ENCODE measurements around the gene ITIH4. TPM values are rescaled to one million over a fixed set of nuclear protein-coding genes. Genes with fewer than 3 reads are reported as not detected.
A peak's percentile ranks its signal among the peaks of the same experiment; 100 is the strongest.

ITIH4 gene
- polyA plus RNA-seq, 2 donors, result 2.5 to 6.7 TPM

- Histone ChIP-seq H3K4me1 (ENCODE audit: control insufficient read depth in 2 of 2, insufficient read depth in 2 of 2, low read length in 1 of 2) (no peaks in the 10 kb centered on the region), H3K27ac (ENCODE audit: low read depth in 2 of 2, low read length in 1 of 2) (no peak overlapping the region), H3K4me3 (ENCODE audit: low read depth in 1 of 2, low read length in 2 of 2) (no peak overlapping the region), H3K9me3 (ENCODE audit: control insufficient read depth in 2 of 2, insufficient read depth in 1 of 2, low read depth in 1 of 2, low read length in 1 of 2) (no peaks in the 10 kb centered on the region), H3K36me3 (ENCODE audit: control insufficient read depth in 2 of 2, insufficient read depth in 2 of 2, low read length in 1 of 2) (no peaks in the 10 kb centered on the region), H3K27me3 (ENCODE audit: control insufficient read depth in 1 of 2, insufficient read depth in 2 of 2, low read length in 2 of 2) (no peaks in the 10 kb centered on the region)
- WGBS, 2 donors, result 54 to 57% methylated on average over 8 of the region's 8 CpGs
Observed at GRCh38 chr3:52775877-52776276, 54.6 kb downstream of the ITIH4 start.

- Histone ChIP-seq H3K4me1 (ENCODE audit: control insufficient read depth in 2 of 2, insufficient read depth in 2 of 2, low read length in 1 of 2) (no peaks in the 10 kb centered on the region), H3K27ac (ENCODE audit: low read depth in 2 of 2, low read length in 1 of 2) (no peak overlapping the region)
- 40 to 43% methylated on average over 6 of the region's 6 CpGs for WGBS, 2 donors
Observed at GRCh38 chr3:52774901-52775864, 55.3 kb downstream of the ITIH4 start.

GRCh38 chr3:52774066-52774713 lies 56.3 kb downstream of the ITIH4 start:
- H3K27ac ChIP-seq (ENCODE audit: low read depth in 2 of 2, low read length in 1 of 2), result no peak overlapping the region
- H3K27me3 ChIP-seq (ENCODE audit: control insufficient read depth in 1 of 2, insufficient read depth in 2 of 2, low read length in 2 of 2), result no peaks in the 10 kb centered on the region
- H3K4me1 ChIP-seq (ENCODE audit: control insufficient read depth in 2 of 2, insufficient read depth in 2 of 2, low read length in 1 of 2), result peaks cover 0 to 3% of the 10 kb centered on the region in 2 donors
- H3K36me3 ChIP-seq (ENCODE audit: control insufficient read depth in 2 of 2, insufficient read depth in 2 of 2, low read length in 1 of 2), result no peaks in the 10 kb centered on the region
- no peaks in the 10 kb centered on the region for H3K9me3 ChIP-seq (ENCODE audit: control insufficient read depth in 2 of 2, insufficient read depth in 1 of 2, low read depth in 1 of 2, low read length in 1 of 2)
- 75 to 76% methylated on average over 8 of the region's 8 CpGs for WGBS, 2 donors
- H3K4me3 ChIP-seq (ENCODE audit: low read depth in 1 of 2, low read length in 2 of 2), result no peak overlapping the region

More at GRCh38 chr3:52774901-52775864, 55.3 kb downstream of the ITIH4 start:
- no peaks in the 10 kb centered on the region for H3K9me3 ChIP-seq (ENCODE audit: control insufficient read depth in 2 of 2, insufficient read depth in 1 of 2, low read depth in 1 of 2, low read length in 1 of 2)
- H3K36me3 ChIP-seq (ENCODE audit: control insufficient read depth in 2 of 2, insufficient read depth in 2 of 2, low read length in 1 of 2), result no peaks in the 10 kb centered on the region
- no peak overlapping the region for H3K4me3 ChIP-seq (ENCODE audit: low read depth in 1 of 2, low read length in 2 of 2)
- no peaks in the 10 kb centered on the region for H3K27me3 ChIP-seq (ENCODE audit: control insufficient read depth in 1 of 2, insufficient read depth in 2 of 2, low read length in 2 of 2)

- Histone ChIP-seq H3K9me3 (ENCODE audit: control insufficient read depth in 2 of 2, insufficient read depth in 1 of 2, low read depth in 1 of 2, low read length in 1 of 2) (no peaks in the 10 kb centered on the region), H3K4me1 (ENCODE audit: control insufficient read depth in 2 of 2, insufficient read depth in 2 of 2, low read length in 1 of 2) (peaks cover 0 to 3% of the 10 kb centered on the region in 2 donors), H3K27ac (ENCODE audit: low read depth in 2 of 2, low read length in 1 of 2) (no peak overlapping the region), H3K27me3 (ENCODE audit: control insufficient read depth in 1 of 2, insufficient read depth in 2 of 2, low read length in 2 of 2) (no peaks in the 10 kb centered on the region), H3K36me3 (ENCODE audit: control insufficient read depth in 2 of 2, insufficient read depth in 2 of 2, low read length in 1 of 2) (no peaks in the 10 kb centered on the region), H3K4me3 (ENCODE audit: low read depth in 1 of 2, low read length in 2 of 2) (no peak overlapping the region)
- WGBS, 2 donors, result 93 to 95% methylated on average over 13 of the region's 13 CpGs
Observed at GRCh38 chr3:52773361-52774065, 57.0 kb downstream of the ITIH4 start.

- Histone ChIP-seq H3K4me1 (ENCODE audit: control insufficient read depth in 2 of 2, insufficient read depth in 2 of 2, low read length in 1 of 2) (peaks cover 0 to 3% of the 10 kb centered on the region in 2 donors), H3K27ac (ENCODE audit: low read depth in 2 of 2, low read length in 1 of 2) (no peak overlapping the region), H3K4me3 (ENCODE audit: low read depth in 1 of 2, low read length in 2 of 2) (no peak overlapping the region), H3K9me3 (ENCODE audit: control insufficient read depth in 2 of 2, insufficient read depth in 1 of 2, low read depth in 1 of 2, low read length in 1 of 2) (no peaks in the 10 kb centered on the region), H3K27me3 (ENCODE audit: control insufficient read depth in 1 of 2, insufficient read depth in 2 of 2, low read length in 2 of 2) (no peaks in the 10 kb centered on the region), H3K36me3 (ENCODE audit: control insufficient read depth in 2 of 2, insufficient read depth in 2 of 2, low read length in 1 of 2) (peaks cover 0 to 3% of the 10 kb centered on the region in 2 donors)
- WGBS, 2 donors, result 93% methylated on average over 10 of the region's 10 CpGs
Observed at GRCh38 chr3:52771702-52772101, 58.8 kb downstream of the ITIH4 start.

- Histone ChIP-seq H3K9me3 (ENCODE audit: control insufficient read depth in 2 of 2, insufficient read depth in 1 of 2, low read depth in 1 of 2, low read length in 1 of 2) (no peaks in the 10 kb centered on the region), H3K27me3 (ENCODE audit: control insufficient read depth in 1 of 2, insufficient read depth in 2 of 2, low read length in 2 of 2) (no peaks in the 10 kb centered on the region), H3K4me3 (ENCODE audit: low read depth in 1 of 2, low read length in 2 of 2) (peak overlapping the region; percentile 90), H3K27ac (ENCODE audit: low read depth in 2 of 2, low read length in 1 of 2) (peak overlapping the region; percentile 62 to 78), H3K4me1 (ENCODE audit: control insufficient read depth in 2 of 2, insufficient read depth in 2 of 2, low read length in 1 of 2) (peaks cover 0 to 3% of the 10 kb centered on the region in 2 donors), H3K36me3 (ENCODE audit: control insufficient read depth in 2 of 2, insufficient read depth in 2 of 2, low read length in 1 of 2) (peaks cover 0 to 3% of the 10 kb centered on the region in 2 donors)
- WGBS, 2 donors, result 58 to 63% methylated on average over 5 of the region's 5 CpGs
Observed at GRCh38 chr3:52771334-52771681, 59.2 kb downstream of the ITIH4 start.

GRCh38 chr3:52770496-52771333 lies 59.8 kb downstream of the ITIH4 start, which contains the start of gene NEK4:
NEK4 (minus strand) TSS chr3:52770940; CDS start chr3:52770746, 194 bp downstream.
- H3K4me1 ChIP-seq (ENCODE audit: control insufficient read depth in 2 of 2, insufficient read depth in 2 of 2, low read length in 1 of 2), result peaks cover 0 to 3% of the 10 kb centered on the region in 2 donors
- no peaks in the 10 kb centered on the region for H3K9me3 ChIP-seq (ENCODE audit: control insufficient read depth in 2 of 2, insufficient read depth in 1 of 2, low read depth in 1 of 2, low read length in 1 of 2)
- no peaks in the 10 kb centered on the region for H3K27me3 ChIP-seq (ENCODE audit: control insufficient read depth in 1 of 2, insufficient read depth in 2 of 2, low read length in 2 of 2)
- peak within 1 kb of the TSS; percentile 62 to 78 for H3K27ac ChIP-seq (ENCODE audit: low read depth in 2 of 2, low read length in 1 of 2)
- peak within 1 kb of the TSS; percentile 90 for H3K4me3 ChIP-seq (ENCODE audit: low read depth in 1 of 2, low read length in 2 of 2)
- H3K36me3 ChIP-seq (ENCODE audit: control insufficient read depth in 2 of 2, insufficient read depth in 2 of 2, low read length in 1 of 2), result peaks cover 0 to 3% of the 10 kb centered on the region in 2 donors
- WGBS, 2 donors, result 1% methylated on average over 54 to 67 of the region's 67 CpGs

- H3K4me3 ChIP-seq (ENCODE audit: low read depth in 1 of 2, low read length in 2 of 2), result peak overlapping the region; percentile 90
- H3K36me3 ChIP-seq (ENCODE audit: control insufficient read depth in 2 of 2, insufficient read depth in 2 of 2, low read length in 1 of 2), result peaks cover 0 to 3% of the 10 kb centered on the region in 2 donors
- H3K4me1 ChIP-seq (ENCODE audit: control insufficient read depth in 2 of 2, insufficient read depth in 2 of 2, low read length in 1 of 2), result peaks cover 0 to 3% of the 10 kb centered on the region in 2 donors
- no peak overlapping the region for H3K27ac ChIP-seq (ENCODE audit: low read depth in 2 of 2, low read length in 1 of 2)
- 18 to 19% methylated on average over 13 of the region's 13 CpGs for WGBS, 2 donors
- no peaks in the 10 kb centered on the region for H3K9me3 ChIP-seq (ENCODE audit: control insufficient read depth in 2 of 2, insufficient read depth in 1 of 2, low read depth in 1 of 2, low read length in 1 of 2)
- H3K27me3 ChIP-seq (ENCODE audit: control insufficient read depth in 1 of 2, insufficient read depth in 2 of 2, low read length in 2 of 2), result no peaks in the 10 kb centered on the region
Observed at GRCh38 chr3:52769786-52770455, 60.6 kb downstream of the ITIH4 start.

Data from esophagus (tissue), 2 donors.